Astrocyte of the hippocampus (primary cell): ENCODE data around the gene ZNF574.

Source experiments
- DNase-seq: peaks from one replicate; pipeline ENCODE4 v3.0.0; 2011; ENCODE audit warnings: low read depth, low spot score

The ZNF574 gene

DNA sequence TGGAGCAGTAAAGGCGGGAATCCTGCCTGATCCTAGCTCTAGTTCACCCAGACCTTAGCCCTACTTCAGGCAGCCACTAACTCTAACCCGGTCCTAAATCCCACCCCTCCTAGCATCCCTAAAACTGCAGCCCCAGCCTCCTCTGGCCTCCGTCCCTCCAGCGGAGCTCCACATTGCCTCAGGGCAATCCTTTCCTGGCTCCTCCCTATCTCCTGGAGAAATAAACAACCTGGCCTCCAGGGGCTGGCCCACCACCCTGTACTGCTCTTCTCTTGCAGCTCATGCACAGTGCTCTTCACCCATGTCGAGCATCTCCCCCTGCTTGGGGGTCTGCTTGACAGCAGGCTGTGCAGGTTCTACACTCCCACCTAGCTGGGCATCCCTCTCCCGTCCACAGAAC lies 49.6 kb downstream of the ZNF574 start:
- DNase-seq = no peak

GRCh38 chr19:42126574-42126973 lies 50.6 kb downstream of the ZNF574 start:
- no peak for DNase-seq

GRCh38 chr19:42129399-42130253 lies 53.7 kb downstream of the ZNF574 start:
- no peak for DNase-seq

DNA sequence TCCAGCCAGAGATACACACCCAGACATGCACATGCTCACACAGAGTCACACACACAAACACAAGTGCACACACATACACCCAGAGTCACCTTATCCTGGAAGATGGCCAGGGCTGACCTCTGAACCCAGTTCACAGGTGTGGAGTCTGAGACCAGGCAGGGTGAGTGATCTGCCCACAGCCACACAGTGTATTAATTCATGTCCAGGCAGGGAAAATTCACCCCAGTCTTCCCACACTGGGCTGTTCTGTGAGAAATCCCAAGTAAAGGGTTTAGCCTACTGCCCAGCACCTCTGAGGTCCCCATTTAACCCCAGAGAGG lies 54.2 kb downstream of the ZNF574 start:
- DNase-seq = no peak
